Measurements from ENCODE around the gene S100A9. TPM values are rescaled to one million over a fixed set of nuclear protein-coding genes. Genes with fewer than 3 reads are reported as not detected.

The S100A9 gene
- total RNA-seq, 1 experiment from 2014 or later: not detected

DNA sequence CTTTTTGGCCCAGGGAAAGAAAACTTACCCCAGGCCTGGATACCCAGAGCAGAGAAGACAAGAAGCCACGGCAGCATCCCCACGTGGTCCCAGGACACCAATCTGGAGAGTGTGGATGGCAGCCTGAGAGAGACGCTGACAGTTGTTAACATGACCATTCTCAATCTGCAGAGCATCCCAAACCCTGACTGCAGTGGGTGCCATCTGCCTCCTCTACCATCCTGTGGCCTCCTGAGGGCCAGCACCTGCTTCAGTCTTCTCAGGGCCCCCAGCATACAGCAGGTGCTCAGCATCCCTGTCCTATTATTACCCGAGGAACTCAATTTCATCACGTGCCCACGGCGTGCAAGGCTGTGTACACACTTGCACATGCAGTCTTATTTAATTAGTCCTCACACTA, 9.8 kb upstream of the S100A9 start:
- Mint-ChIP-seq H3K4me3 (no peak overlapping the region), H3K4me1 (peaks cover 0 to 5% of the 10 kb centered on the region in 2 experiments; a peak in 2 of 4 replicates), H3K27ac (no peak overlapping the region; a peak in 1 of 7 replicates), H3K9me3 (no peaks in the 10 kb centered on the region), H3K36me3 (ENCODE audit: insufficient read depth in 1 of 3, low read depth in 3 of 3) (no peaks in the 10 kb centered on the region; a peak in 1 of 7 replicates), H3K27me3 (ENCODE audit: low read depth) (peaks cover 32% of the 10 kb centered on the region)
- Histone ChIP-seq H3K18ac (ENCODE audit: insufficient read length, low read depth, low read length) (no peak overlapping the region), H3K27me3 (ENCODE audit: insufficient read depth, low read length) (no peaks in the 10 kb centered on the region), H2BK12ac (ENCODE audit: insufficient read length, low read depth, low read length) (no peak overlapping the region), H3K79me1 (ENCODE audit: insufficient read depth, low read depth, low read length, poor library complexity, severe bottlenecking) (no peaks in the 10 kb centered on the region), H3K4me1 (ENCODE audit: insufficient read depth, low read length) (no peaks in the 10 kb centered on the region), H3K23ac (ENCODE audit: insufficient read length, low read depth, low read length) (no peak overlapping the region), H3K27ac (ENCODE audit: insufficient read length, low read depth, low read length) (no peak overlapping the region), H3K9ac (ENCODE audit: extremely low read depth, insufficient read length, low read length) (no peak overlapping the region), H2AK5ac (ENCODE audit: insufficient read length, low read length) (no peak overlapping the region), H3K4ac (ENCODE audit: low read depth, low read length) (no peak overlapping the region), H2BK5ac (ENCODE audit: insufficient read length, low read length) (no peak overlapping the region), H3K23me2 (ENCODE audit: insufficient read length, low read depth, low read length, poor library complexity, severe bottlenecking) (no peaks in the 10 kb centered on the region), H4K8ac (replicated peaks; ENCODE audit: insufficient read length, low read depth, low read length) (no peak overlapping the region), H3K9me3 (ENCODE audit: control insufficient read depth, low read depth, low read length) (no peaks in the 10 kb centered on the region), H4K5ac (ENCODE audit: insufficient read length, low read depth, low read length) (no peak overlapping the region), H3K14ac (ENCODE audit: insufficient read depth, low read length) (no peak overlapping the region), H4K91ac (ENCODE audit: insufficient read length, low read depth, low read length) (no peak overlapping the region), H2BK120ac (ENCODE audit: low read depth, low read length, poor library complexity, severe bottlenecking) (no peak overlapping the region), H2BK20ac (ENCODE audit: low read depth, low read length, poor library complexity, severe bottlenecking) (no peak overlapping the region), H4K20me1 (ENCODE audit: control insufficient read depth, insufficient read depth, insufficient read length) (no peaks in the 10 kb centered on the region), H2BK15ac (ENCODE audit: low read depth, low read length) (no peak overlapping the region), H3T11ph (ENCODE audit: low read length) (no peak overlapping the region), H3K56ac (ENCODE audit: insufficient read length, low read depth, low read length) (no peak overlapping the region), H2AFZ (ENCODE audit: low read length) (no peak overlapping the region), H3K4me2 (ENCODE audit: insufficient read depth, insufficient read length, low read length) (no peak overlapping the region), H3K79me2 (ENCODE audit: insufficient read depth, low read length) (no peaks in the 10 kb centered on the region)
- no peak for DNase-seq
- TF ChIP-seq, protein P1, sequence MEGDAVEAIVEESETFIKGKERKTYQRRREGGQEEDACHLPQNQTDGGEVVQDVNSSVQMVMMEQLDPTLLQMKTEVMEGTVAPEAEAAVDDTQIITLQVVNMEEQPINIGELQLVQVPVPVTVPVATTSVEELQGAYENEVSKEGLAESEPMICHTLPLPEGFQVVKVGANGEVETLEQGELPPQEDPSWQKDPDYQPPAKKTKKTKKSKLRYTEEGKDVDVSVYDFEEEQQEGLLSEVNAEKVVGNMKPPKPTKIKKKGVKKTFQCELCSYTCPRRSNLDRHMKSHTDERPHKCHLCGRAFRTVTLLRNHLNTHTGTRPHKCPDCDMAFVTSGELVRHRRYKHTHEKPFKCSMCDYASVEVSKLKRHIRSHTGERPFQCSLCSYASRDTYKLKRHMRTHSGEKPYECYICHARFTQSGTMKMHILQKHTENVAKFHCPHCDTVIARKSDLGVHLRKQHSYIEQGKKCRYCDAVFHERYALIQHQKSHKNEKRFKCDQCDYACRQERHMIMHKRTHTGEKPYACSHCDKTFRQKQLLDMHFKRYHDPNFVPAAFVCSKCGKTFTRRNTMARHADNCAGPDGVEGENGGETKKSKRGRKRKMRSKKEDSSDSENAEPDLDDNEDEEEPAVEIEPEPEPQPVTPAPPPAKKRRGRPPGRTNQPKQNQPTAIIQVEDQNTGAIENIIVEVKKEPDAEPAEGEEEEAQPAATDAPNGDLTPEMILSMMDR (conservative IDR thresholded peaks at IDR 0.05): no peak
- no CpG with 5 or more reads among the region's 7 CpGs for WGBS (ENCODE audit: extremely low coverage, insufficient read length, low lambda C conversion rate)

Data from H9 (cell line).